Breast epithelium (tissue), 3 donors: ENCODE data around the gene SORL1.

Experiments
- CTCF ChIP-seq, 3 donors: fragments of 450-650 bp; IDR thresholded peaks; one replicate each; pipeline ENCODE4 v1.5.1; 2016 to 2017; ENCODE audit warnings: antibody characterized with exemption in 3 of 3, mild to moderate bottlenecking in 3 of 3, moderate library complexity in 3 of 3
- POLR2A ChIP-seq: fragments of 450-650 bp; IDR thresholded peaks from one replicate; pipeline ENCODE4 v1.6.1; 2016; ENCODE audit warnings: antibody characterized with exemption, mild to moderate bottlenecking, moderate library complexity
- POLR2AphosphoS5 ChIP-seq, 3 donors: sonication (generic); formaldehyde crosslinking; IDR thresholded peaks; one replicate each; pipeline ENCODE4 v1.6.1; 2017; ENCODE audit warnings: antibody characterized with exemption in 3 of 3

DNA sequence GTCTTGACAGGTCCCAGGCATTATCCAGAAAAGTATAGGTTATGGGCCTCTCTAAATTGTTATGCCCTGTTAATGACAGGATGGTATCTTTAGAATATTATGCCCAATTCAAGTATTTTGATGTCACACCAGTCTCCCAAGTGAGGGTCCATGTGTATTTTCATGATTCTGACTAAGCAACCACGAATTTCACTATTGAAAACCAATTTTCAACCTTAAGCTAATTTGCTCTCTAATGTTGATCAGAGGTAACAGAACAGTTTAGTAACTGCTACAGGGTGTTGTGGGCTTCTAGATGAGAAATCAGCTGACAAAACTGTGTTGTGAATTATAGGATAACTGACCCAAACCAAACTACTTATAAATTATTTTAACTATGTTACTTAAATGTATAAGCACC, 48.6 kb downstream of the SORL1 start:
- TF ChIP-seq CTCF (IDR thresholded peaks at IDR 0.05) (no peak), POLR2A (no peak), POLR2AphosphoS5 (IDR thresholded peaks at IDR 0.05) (no peak)
